CD4-positive, CD25-positive, alpha-beta regulatory T cell (primary cell): Measurements from ENCODE around the gene TDRD15. TPM values are rescaled to one million over a fixed set of nuclear protein-coding genes. Genes with fewer than 3 reads are reported as not detected.

Experiments used
- ATAC-seq, 2 donors: fragments of 150-1000 bp; cut with Tn5 transposase; one replicate each; pipeline ENCODE4 v1.10.0; 2021; ENCODE audit warnings: low read depth in 2 of 2, moderate number of reproducible peaks in 2 of 2, moderate library complexity in 1 of 2
- DNase-seq, 3 donors: peaks; one replicate each; pipeline versions ENCODE4 v3.0.0 to v3.0.0-alpha.2; 2012 to 2022; ENCODE audit warnings: mixed read lengths in 1 of 3
- H3K27ac ChIP-seq: one replicate; pipeline ENCODE4 v1.7.0; 2013; ENCODE audit warnings: mild to moderate bottlenecking, low read length; ENCODE audit not compliant: insufficient read depth, poor library complexity, severe bottlenecking
- H3K27me3 ChIP-seq: one replicate; pipeline ENCODE4 v1.7.0; 2013; ENCODE audit warnings: low read length; ENCODE audit not compliant: control insufficient read depth, insufficient read depth
- H3K36me3 ChIP-seq: one replicate; pipeline ENCODE4 v1.7.0; 2013; ENCODE audit warnings: mild to moderate bottlenecking, low read length, moderate library complexity; ENCODE audit not compliant: control insufficient read depth, insufficient read depth
- H3K4me1 ChIP-seq: 2 replicates; pipeline ENCODE4 v1.7.0; 2013; ENCODE audit warnings: mild to moderate bottlenecking, low read length; ENCODE audit not compliant: insufficient read depth, control insufficient read depth, poor library complexity, severe bottlenecking
- H3K4me3 ChIP-seq: one replicate; pipeline ENCODE4 v1.7.0; 2013; ENCODE audit warnings: low read depth, mild to moderate bottlenecking, low read length, moderate library complexity
- H3K9me3 ChIP-seq, 2 experiments: 1 replicate in 1 of 2; 2 replicates in 1 of 2; pipeline ENCODE4 v1.7.0; 2013; ENCODE audit warnings: low read length in 2 of 2, mild to moderate bottlenecking in 1 of 2, moderate library complexity in 1 of 2; ENCODE audit not compliant: control insufficient read depth in 2 of 2
- H3K27ac Mint-ChIP-seq, 3 donors: one replicate each; pipeline ENCODE4 v1.8.0; 2020 to 2022; ENCODE audit warnings: mild to moderate bottlenecking in 3 of 3, mixed read lengths in 3 of 3, moderate library complexity in 2 of 3
- H3K27me3 Mint-ChIP-seq: one replicate; pipeline ENCODE4 v1.8.0; 2022; ENCODE audit warnings: mild to moderate bottlenecking, mixed read lengths
- H3K36me3 Mint-ChIP-seq: one replicate; pipeline ENCODE4 v1.8.0; 2020; ENCODE audit warnings: mixed read lengths
- H3K4me1 Mint-ChIP-seq, 4 donors: one replicate each; pipeline ENCODE4 v1.8.0; 2020 to 2022; ENCODE audit warnings: mixed read lengths in 4 of 4, mild to moderate bottlenecking in 1 of 4
- H3K4me3 Mint-ChIP-seq, 4 donors: one replicate each; pipeline ENCODE4 v1.8.0; 2020 to 2022; ENCODE audit warnings: mild to moderate bottlenecking in 4 of 4, mixed read lengths in 4 of 4, moderate library complexity in 3 of 4
- H3K9me3 Mint-ChIP-seq, 7 donors: one replicate each; pipeline ENCODE4 v1.8.0; 2020 to 2022; ENCODE audit warnings: mixed read lengths in 7 of 7, mild to moderate bottlenecking in 3 of 7, moderate library complexity in 2 of 7
- polyA plus RNA-seq, 4 donors: library from polyadenylated mRNA; unstranded; fragments of 300-500 nt; fragmentation: Illumina TruSeq; gene quantifications; one replicate each; pipeline ENCODE4 v1.2.3, GENCODE V29; 2021
- total RNA-seq: library from RNA; stranded (reverse); gene quantifications from one replicate; pipeline ENCODE4 v1.2.3, GENCODE V29; 2022

TDRD15 gene
- not detected for total RNA-seq
- polyA plus RNA-seq = not detected

DNA sequence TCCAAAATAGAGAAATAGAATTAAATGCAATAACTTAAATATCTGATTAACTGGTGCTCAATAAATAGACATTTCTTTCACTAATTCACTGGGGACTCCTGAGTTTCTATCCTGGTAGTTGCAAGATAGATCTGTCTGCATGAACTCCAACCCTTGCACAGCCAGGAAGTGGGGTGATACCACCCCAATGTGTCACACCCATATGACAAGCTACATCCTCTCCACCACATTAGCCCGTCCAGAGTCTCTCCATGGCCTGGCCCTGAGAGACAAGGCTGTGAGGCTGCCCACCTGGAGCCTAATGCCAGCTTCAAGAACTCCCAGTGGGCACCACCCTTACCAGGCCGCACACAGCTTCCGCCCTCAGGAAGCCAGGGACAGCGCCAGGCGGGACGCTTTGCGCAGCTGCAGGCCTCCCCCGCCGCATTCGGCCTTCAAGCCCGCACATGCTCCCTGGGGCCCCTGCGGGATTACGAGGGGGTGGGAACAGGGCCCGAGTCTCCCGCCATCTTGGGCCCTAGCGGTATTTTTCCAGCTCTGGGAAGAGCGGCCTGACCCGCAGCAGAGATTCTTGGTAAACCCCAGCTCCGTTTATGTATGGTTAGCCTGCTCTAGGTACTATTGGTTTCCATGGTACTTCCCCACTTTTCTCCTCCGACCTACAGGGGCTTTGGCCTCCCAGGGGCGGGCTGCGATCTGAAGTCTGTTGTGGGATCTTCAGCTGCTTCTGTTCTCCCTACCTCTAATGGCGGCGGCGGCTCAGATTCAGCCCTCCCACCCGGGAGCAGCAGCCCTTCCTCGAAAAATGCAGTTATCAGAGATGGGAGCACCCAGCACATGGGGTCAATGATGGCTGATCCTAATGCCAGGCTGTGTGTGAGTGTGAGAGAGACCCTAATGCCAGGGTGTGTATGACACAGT, at the start of gene TDRD15:
TDRD15 (plus strand) TSS at position 496 of the 921 bp plus-strand sequence. CDS start 13,500 bp downstream, outside the sequence.
- H3K36me3 Mint-ChIP-seq = no peaks in the 10 kb centered on the region
- H3K4me1 Mint-ChIP-seq = no peaks in the 10 kb centered on the region
- Histone ChIP-seq H3K36me3 (no peaks in the 10 kb centered on the region), H3K9me3 (no peaks in the 10 kb centered on the region), H3K27ac (no peak within 1 kb of the TSS), H3K4me3 (no peak within 1 kb of the TSS), H3K4me1 (no peaks in the 10 kb centered on the region), H3K27me3 (no peaks in the 10 kb centered on the region)
- peak in 1 of 3 donors; percentile 55 for DNase-seq
- H3K27me3 Mint-ChIP-seq = no peaks in the 10 kb centered on the region
- H3K4me3 Mint-ChIP-seq = no peak within 1 kb of the TSS
- no peak within 1 kb of the TSS for H3K27ac Mint-ChIP-seq
- ATAC-seq = no peak
- H3K9me3 Mint-ChIP-seq = no peaks in the 10 kb centered on the region

DNA sequence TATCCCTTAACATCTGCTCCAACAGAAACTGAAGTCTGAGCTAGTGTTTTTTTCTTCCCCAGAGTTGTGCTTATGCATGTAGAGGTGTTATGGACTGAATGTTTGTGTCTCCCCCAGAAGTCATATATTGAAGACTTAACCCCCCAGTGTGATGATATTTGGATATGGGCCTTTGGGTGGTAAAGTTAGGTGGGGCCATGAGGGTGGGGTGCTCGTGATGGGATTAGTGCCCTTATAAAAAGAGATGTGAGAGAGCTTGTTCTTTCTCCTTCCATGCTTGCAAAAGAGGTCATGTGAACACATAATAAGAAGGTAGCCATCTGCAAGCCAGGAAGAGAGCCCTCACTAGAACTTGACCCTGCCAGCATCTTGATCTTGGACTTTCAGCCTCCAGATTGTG, 45.5 kb upstream of the TDRD15 start:
- peaks cover 9% of the 10 kb centered on the region for H3K27me3 Mint-ChIP-seq
- no peak overlapping the region for H3K27ac ChIP-seq
- no peaks in the 10 kb centered on the region for H3K27me3 ChIP-seq
- ATAC-seq (no peak), DNase-seq (no peak)
- H3K9me3 ChIP-seq = no peaks in the 10 kb centered on the region
- H3K36me3 ChIP-seq = no peaks in the 10 kb centered on the region
- no peak overlapping the region for H3K4me3 Mint-ChIP-seq
- peaks cover 0 to 7% (median 2%) of the 10 kb centered on the region in 7 donors for H3K9me3 Mint-ChIP-seq
- no peak overlapping the region for H3K4me3 ChIP-seq
- H3K4me1 Mint-ChIP-seq = no peaks in the 10 kb centered on the region
- no peak overlapping the region for H3K27ac Mint-ChIP-seq
- no peaks in the 10 kb centered on the region for H3K4me1 ChIP-seq
- no peaks in the 10 kb centered on the region for H3K36me3 Mint-ChIP-seq

DNA sequence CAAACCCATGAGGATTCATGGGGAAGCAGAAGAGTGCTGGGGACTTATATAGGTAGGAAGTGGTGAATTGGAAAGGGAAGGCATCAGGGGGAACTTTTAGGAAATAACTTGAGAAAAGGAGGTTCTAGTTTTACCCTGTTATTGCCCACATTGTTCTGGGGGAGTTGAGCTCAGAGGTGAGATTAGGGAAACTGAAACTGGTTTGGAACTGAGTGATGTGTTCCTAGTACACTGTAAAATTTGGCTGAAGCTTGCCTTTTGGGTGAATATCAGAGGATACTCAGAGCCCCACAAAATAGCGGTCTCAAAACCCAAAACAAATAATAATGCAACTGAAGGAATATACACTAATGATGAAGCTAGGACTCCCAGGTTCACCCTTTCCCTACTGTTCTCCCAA, 40.3 kb upstream of the TDRD15 start:
- ATAC-seq = no peak
- no peak for DNase-seq
- Histone ChIP-seq H3K9me3 (no peaks in the 10 kb centered on the region), H3K27me3 (no peaks in the 10 kb centered on the region), H3K4me3 (no peak overlapping the region), H3K36me3 (no peaks in the 10 kb centered on the region), H3K27ac (no peak overlapping the region), H3K4me1 (no peaks in the 10 kb centered on the region)
- Mint-ChIP-seq H3K9me3 (peaks cover 0 to 3% (median 0%) of the 10 kb centered on the region in 7 donors), H3K4me3 (no peak overlapping the region), H3K27ac (no peak overlapping the region), H3K27me3 (peaks cover under 1% of the 10 kb centered on the region), H3K36me3 (no peaks in the 10 kb centered on the region), H3K4me1 (no peaks in the 10 kb centered on the region)

DNA sequence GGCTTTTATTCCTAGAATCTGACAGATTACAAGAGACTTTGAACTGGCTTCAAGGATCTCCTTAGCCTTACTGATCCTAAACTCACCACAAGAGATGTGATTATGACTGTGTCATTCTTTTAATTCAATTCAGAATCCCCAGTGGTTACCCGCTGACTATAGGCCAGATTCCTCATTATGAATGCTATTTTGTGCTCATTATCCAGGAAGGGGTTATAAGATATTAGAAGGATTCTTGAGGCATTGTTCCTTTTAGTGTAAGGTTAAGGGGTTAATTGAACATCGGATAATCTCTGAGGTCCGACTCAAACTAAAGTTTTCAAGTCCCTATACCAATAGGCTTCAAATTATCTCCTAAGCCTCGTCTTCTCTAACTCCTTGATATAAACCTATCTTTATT, 39.4 kb upstream of the TDRD15 start:
- H3K27me3 Mint-ChIP-seq = peaks cover 6% of the 10 kb centered on the region
- Histone ChIP-seq H3K27ac (no peak overlapping the region), H3K4me3 (no peak overlapping the region), H3K27me3 (no peaks in the 10 kb centered on the region), H3K4me1 (no peaks in the 10 kb centered on the region), H3K36me3 (no peaks in the 10 kb centered on the region), H3K9me3 (no peaks in the 10 kb centered on the region)
- no peaks in the 10 kb centered on the region for H3K36me3 Mint-ChIP-seq
- peaks cover 0 to 3% (median 0%) of the 10 kb centered on the region in 7 donors for H3K9me3 Mint-ChIP-seq
- H3K4me1 Mint-ChIP-seq = no peaks in the 10 kb centered on the region
- no peak for DNase-seq
- no peak for ATAC-seq
- H3K4me3 Mint-ChIP-seq = no peak overlapping the region
- no peak overlapping the region for H3K27ac Mint-ChIP-seq

DNA sequence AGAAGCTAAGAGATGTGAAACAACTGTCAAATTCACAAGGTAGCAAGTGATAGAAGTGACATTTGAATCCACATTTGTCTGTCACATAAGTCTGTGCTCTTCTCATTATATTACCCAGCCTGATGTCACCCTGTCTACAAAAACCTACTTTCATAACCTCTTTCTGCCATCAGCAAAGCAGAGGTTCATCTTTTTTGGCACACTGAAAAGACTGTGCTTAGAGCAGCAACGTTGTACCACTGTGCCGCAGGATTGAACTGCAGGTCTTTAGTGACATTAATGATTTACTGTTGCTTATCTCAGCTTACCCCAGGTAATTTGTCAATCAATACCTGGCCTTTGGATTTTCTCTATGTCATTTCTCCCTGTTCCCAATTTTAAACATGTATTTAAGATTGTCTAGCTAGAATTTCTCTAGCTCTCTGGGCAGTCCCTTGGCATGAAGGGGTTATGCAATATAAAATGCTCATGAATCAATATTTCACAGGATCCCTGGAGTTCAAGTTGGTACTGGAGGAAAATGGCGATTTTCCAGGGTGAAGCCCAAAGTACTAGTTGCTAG, 31.4 kb upstream of the TDRD15 start:
- Mint-ChIP-seq H3K36me3 (no peaks in the 10 kb centered on the region), H3K27me3 (peaks cover 6% of the 10 kb centered on the region), H3K4me1 (no peaks in the 10 kb centered on the region), H3K9me3 (peaks cover 0 to 2% (median 0%) of the 10 kb centered on the region in 7 donors), H3K27ac (no peak overlapping the region), H3K4me3 (no peak overlapping the region)
- no peaks in the 10 kb centered on the region for H3K4me1 ChIP-seq
- ATAC-seq (no peak), DNase-seq (no peak)
- no peak overlapping the region for H3K4me3 ChIP-seq
- H3K27ac ChIP-seq = no peak overlapping the region
- no peaks in the 10 kb centered on the region for H3K9me3 ChIP-seq
- H3K36me3 ChIP-seq = no peaks in the 10 kb centered on the region
- H3K27me3 ChIP-seq = no peaks in the 10 kb centered on the region

DNA sequence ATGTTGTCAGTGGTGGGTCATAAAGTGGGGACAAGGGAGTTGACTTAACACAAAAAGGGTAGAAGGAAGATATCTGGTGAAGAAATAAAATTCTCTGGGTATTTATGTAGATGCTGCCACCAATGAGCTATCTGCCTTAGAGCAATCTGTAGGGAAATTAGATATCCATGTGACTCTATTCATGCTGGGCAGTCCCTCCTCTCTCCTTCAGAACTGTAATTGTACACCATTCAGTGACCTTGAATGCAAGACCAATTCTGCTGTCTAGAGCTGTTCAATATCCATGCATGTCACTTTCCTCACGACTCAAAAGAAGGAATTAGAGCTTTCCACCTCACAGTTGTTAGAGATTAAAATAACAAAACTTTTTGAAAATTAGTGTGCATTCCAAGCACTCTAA, 28.6 kb upstream of the TDRD15 start:
- ATAC-seq (no peak), DNase-seq (no peak)
- no peaks in the 10 kb centered on the region for H3K27me3 ChIP-seq
- no peak overlapping the region for H3K27ac Mint-ChIP-seq
- no peaks in the 10 kb centered on the region for H3K4me1 Mint-ChIP-seq
- no peaks in the 10 kb centered on the region for H3K36me3 Mint-ChIP-seq
- H3K9me3 ChIP-seq = no peaks in the 10 kb centered on the region
- H3K4me3 ChIP-seq = no peak overlapping the region
- peaks cover 0 to 2% (median 0%) of the 10 kb centered on the region in 7 donors for H3K9me3 Mint-ChIP-seq
- H3K27ac ChIP-seq = no peak overlapping the region
- H3K27me3 Mint-ChIP-seq = no peaks in the 10 kb centered on the region
- H3K36me3 ChIP-seq = no peaks in the 10 kb centered on the region
- H3K4me1 ChIP-seq = no peaks in the 10 kb centered on the region
- no peak overlapping the region for H3K4me3 Mint-ChIP-seq

DNA sequence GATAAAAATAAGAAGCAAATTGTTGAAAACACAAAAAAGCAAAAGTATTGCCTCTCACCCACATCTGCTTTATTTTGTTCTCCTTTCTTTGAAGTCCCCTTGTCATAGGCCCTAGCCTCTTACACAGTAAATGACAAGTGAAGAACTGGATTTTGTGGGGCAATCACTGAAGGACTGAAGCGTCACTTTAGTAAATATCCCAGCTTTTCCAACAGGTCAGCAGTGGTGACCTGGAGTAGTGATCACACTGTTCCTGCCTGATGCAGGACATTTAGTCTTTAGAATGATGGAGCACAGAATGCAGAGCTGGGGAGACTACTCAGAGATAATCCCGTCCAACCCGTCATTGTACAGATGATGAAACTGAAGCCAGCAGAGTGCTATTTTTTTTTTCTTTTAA, 28.1 kb upstream of the TDRD15 start:
- Mint-ChIP-seq H3K36me3 (no peaks in the 10 kb centered on the region), H3K4me1 (no peaks in the 10 kb centered on the region), H3K9me3 (peaks cover 0 to 2% (median 0%) of the 10 kb centered on the region in 7 donors), H3K4me3 (no peak overlapping the region), H3K27ac (no peak overlapping the region), H3K27me3 (no peaks in the 10 kb centered on the region)
- Histone ChIP-seq H3K27ac (no peak overlapping the region), H3K36me3 (no peaks in the 10 kb centered on the region), H3K27me3 (no peaks in the 10 kb centered on the region), H3K4me3 (no peak overlapping the region), H3K9me3 (no peaks in the 10 kb centered on the region), H3K4me1 (no peaks in the 10 kb centered on the region)
- no peak for ATAC-seq
- DNase-seq = no peak
